GM19467 (cell line): ENCODE results near the gene ZNF541.
"Not testable (repeated sequence)": the region's sequence is repeated elsewhere in the genome, so short reads cannot be mapped to it uniquely, and the experiment has no call there.

Experiments
- ATAC-seq: cut with Tn5 transposase; IDR thresholded peaks from one replicate; pipeline ENCODE4 v1.9.1; 2021; ENCODE audit warnings: mild to moderate bottlenecking, moderate library complexity; ENCODE audit not compliant: unreplicated experiment

The ZNF541 gene

DNA sequence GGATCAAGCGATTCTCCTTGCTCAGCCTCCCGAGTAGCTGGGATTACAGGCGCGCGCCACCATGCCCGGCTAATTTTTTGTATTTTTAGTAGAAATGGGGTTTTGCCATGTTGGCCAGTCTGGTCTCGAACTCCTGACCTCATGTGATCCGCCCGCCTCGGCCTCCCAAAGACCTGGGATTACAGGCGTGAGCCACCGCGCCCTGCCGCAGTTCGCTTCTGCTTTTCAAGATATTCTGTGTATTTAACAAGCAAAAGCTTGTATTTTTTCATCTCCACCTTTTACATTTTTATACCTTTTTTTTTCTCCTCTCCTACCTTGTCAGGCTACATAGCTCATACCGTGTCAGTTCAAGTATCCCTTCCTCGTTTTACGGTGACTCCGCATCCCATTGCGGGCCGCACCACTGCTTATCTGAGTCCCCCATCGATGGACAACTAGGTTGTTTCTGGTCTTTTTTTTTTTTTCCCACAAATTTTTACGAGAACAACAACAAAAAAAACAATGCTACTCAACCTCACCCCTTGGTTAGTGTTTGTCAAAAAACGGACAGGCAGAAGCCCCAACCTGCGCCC, 26.8 kb upstream of the ZNF541 start:
- not testable (repeated sequence) for ATAC-seq

DNA sequence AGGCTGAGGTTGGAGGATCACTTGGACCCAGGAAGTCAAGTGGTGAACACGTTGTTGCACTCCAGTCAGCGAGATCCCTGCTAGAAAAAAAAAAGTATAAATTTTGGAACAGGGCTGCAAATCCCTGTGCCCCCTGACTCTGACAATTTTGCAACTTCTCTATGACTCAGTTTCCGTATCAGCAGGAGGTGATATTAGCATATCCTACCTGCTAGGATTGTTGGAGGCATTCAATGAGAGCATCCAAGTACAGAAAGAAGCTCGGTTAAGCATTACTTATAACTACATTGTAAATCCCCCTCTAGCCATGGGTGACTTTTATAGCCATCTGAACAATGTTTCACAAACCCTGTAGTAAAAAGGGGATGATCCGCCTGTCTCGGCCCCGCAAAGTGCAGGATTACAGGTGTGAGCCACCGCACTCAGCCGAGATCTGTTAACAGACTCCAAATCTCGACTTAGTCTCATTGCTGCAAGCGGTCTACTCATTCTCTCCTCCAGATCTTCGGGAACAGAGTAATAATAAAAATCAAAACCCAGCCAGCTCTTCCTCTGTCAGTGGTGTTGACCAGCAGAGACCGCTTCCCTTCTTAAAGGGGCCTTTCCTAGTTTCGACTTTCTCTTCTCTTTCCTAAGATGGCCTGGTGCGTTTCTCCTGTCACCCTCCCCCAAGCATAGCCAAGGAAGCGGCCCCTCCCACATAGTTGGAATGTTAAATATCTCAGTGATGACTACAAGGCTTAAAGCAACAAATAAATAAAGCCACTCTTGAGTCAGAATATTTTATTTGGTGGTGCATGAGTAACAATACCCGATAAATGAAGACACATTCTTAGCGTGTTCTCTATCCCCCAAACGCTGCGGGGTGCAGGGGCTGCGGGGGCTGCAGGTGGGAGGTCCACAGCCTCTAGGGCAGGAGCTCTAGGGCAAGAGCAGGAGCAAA, 25.7 kb upstream of the ZNF541 start:
- ATAC-seq: no peak

DNA sequence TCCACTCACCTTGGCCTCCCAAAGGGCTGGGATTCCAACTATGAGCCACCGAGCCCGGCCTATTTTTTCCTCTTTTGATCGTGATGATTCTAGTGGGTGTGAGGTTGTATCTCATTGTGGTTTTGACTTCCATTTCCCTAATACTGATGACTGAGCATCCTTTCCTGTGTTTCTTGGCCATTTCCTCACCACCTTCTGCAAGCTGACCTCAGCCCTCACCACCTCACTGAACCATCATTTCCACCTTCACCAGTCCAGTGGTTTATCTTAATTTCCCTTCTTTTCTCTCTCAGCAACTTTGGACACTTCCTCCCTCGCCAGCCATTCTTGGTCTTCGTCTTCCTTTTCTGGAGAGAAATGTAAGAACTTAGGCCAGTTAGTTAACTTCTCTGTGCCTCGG, 23.0 kb upstream of the ZNF541 start:
- no peak for ATAC-seq

DNA sequence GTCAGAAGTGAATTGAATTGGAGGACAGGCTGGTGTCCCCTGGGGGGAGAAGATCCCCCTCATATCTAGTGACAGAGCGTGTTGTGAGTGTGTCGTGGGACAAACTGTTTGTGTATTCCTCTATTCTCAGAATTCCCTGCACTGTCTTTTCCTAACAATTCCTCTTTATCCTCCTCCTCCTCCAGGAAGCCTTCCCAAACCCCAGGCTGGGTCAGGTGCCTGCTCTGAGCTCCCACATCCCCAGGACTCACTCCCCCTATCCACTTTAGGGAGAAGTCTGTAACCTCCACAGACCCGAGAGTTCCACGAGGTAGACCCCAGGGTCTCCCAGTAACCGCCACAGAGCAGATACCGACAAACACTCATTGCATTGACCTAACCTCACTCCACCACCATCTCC, 20.9 kb upstream of the ZNF541 start:
- no peak for ATAC-seq

DNA sequence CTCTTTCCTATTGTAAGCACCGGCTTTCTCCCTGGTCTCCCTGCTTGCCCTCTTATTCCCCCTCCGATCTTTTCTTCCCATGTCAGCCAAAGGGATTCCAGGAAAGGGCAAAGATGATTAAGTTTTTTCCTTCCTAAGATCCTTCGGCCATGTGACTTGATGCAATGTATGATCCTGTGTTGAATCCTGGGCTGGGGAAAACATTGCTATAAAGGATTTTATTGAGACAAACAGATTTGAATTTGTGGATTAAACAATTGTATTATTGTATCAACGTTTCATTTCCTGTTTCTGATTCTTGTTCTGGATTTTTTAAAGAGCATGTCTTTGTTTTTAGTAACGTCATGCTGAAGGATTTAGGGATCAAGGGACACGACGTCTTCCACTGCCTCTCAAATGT, 16.9 kb upstream of the ZNF541 start:
- ATAC-seq: no peak

DNA sequence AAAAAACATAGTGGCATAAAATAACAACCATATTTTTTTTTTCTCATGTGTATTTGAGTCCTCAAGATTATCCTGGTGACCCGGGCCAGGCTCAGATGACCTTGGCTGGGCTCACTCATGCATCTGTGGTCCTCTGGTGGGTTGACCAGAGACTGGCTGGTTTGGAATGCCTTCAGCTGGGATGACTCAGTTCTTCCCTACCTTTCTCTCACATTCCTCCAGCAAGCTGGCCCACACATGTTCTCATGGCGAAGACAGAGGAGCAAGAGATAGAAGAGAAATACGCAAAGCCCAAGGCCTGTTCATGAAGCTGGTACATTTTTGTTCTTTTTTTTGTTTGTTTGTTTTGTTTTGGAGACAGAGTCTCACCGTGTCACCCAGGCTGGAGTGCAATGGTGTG, 14.3 kb upstream of the ZNF541 start:
- ATAC-seq: no peak

DNA sequence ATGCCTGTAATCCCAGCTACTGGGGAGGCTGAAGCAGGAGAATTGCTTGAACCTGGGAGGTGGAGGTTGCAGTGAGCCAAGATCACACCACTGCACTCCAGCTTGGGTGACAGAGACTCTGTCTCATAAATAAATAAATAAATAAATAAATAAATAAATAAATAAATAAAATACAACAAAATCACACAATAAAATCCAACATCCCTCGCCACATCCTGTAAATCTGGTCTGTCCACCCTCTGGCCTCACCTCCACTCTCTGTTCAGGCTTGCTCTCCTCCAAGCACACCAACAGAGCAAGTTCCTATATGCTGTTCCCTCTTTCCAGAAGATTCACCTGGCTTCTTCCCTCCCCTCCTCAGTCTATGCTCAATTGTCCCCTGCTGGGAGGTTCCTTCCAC, 10.2 kb upstream of the ZNF541 start:
- ATAC-seq: not testable (repeated sequence)

DNA sequence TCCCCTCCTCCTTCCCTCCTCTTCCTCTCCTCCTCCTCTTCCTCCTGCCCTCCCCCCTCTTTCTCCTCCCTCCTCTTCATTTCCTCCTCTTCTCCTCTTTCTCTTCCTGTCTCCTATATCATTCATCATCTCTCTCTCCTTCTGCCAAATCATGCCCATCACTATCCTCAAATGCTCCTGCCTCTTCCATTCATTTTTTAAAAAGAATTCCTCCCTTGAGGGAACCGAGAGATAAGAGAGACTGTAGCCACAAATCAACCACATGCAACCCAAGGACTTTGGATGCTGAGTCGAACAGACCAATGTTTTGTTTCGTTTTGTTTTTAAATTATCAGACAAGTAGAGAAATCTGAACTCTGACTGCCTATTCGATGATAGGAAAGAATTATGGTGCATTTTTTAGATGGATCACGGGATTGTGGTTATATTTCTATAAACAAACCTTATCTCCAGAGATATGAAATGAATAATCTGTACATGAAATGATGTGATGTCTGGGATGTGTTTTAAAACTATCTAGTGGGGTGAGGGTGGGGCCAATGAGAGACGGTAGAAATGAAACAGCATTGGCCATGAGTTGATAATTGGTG, 9.5 kb upstream of the ZNF541 start:
- ATAC-seq: no peak

DNA sequence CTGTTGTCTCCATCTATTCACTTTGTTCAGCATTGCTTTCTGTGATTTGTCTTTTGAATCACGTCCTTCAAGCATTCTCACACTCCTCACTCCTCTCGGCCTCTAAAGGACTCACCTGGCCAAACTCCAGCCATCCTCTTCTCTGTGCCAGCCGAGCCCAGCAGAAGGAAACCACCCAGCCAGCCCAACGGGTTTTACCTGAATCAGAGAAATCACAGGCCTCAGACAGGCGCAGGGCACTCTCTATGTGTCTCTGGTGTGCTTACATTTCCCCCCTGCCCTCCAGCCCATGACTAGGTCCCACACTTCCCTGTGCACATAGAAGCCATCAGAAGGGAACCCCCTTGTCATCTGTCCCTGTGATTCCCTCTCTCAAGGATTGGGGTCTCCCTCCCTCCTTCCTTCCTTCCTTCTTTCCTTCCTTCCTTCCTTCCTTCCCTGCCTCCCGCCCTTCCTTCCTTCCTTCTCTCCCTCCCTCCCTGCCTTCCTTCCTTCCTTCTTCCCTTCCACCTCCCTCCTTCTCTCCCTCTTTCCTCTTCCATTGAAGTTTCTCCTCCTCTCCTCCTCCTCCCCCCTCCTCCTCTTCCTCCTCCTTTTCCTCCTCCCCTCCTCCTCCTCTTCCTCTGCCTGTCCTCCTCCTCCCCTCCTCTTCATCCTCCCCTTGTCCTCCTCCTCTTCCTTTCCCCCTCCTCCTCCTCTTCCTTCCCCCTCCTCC, 8.8 kb upstream of the ZNF541 start:
- no peak for ATAC-seq

DNA sequence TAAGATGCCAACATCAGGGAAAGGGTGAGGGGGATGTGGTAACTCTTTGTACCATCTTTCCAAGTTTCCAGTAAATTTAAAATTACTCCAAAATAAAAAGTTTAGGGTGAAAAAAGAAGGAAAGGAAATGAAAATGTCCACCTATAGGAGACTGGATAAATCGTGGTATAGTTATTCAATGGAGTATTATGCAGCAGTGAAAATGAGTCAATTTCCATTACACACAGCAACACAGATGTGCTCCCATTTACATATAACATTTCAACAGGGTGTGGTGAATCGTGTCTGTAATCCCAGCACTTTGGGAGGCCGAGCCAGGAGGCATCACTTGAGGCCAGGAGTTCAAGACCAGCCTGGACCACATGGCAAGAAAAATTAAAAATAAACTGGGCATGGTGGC, 7.4 kb upstream of the ZNF541 start:
- ATAC-seq: no peak

DNA sequence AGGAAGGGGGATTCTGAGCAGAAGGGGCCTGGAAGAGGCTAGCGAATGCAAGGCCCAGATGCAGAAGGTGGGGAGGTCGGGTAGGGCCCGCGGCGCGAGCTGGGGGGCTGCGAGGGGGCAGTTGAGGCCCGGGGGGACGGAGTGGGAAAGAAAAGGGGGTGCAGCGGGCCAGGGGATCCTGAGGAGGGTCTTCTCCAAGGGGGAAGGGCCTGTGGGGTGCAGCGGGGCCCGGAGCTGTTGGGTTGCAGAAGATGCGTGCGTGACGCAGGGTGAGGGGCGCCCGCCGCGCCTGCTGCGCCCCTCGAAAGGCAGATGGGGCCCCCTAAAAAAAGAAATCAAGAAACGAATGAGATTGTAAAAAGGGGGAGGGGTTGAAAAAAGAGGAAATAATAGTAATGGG, 313 bp downstream of the ZNF541 start:
- ATAC-seq: no peak

DNA sequence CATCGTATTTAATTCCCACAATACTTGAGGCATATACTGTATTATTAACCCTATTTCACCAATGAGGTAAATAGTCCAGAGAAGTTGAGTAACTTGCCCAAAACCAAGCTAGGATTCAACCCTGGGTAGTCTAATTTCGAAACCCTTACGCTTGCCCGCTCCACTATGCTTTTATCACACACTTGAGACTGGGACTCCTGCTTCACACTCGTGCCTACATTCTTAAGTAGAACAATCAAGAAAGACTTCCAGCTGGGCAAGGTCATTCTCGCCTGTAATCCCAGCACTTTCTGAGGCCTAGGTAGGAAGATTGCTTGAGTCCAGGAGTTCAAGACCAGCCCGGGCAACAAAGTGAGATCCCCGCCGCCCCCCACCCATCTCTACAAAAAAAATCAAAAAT, 3.6 kb downstream of the ZNF541 start:
- ATAC-seq: no peak

DNA sequence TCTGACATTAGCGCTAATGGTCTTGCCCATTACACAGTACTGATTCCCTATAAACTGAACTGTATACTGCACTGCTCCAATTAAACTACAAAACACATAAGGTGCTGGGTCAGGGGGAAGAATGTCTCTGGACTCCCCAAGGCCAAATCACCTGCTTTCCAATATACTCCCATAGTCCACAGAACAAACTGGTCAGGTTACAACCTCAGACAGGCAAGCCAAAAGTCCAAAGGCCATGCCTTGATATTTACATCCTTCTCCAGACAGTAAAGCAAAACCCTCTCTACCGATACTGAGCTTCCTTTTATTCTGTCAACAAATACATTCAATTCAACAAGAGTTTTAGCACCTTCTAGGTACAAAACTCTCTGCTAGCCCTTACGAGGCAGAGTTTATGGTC, 8.9 kb downstream of the ZNF541 start:
- no peak for ATAC-seq

DNA sequence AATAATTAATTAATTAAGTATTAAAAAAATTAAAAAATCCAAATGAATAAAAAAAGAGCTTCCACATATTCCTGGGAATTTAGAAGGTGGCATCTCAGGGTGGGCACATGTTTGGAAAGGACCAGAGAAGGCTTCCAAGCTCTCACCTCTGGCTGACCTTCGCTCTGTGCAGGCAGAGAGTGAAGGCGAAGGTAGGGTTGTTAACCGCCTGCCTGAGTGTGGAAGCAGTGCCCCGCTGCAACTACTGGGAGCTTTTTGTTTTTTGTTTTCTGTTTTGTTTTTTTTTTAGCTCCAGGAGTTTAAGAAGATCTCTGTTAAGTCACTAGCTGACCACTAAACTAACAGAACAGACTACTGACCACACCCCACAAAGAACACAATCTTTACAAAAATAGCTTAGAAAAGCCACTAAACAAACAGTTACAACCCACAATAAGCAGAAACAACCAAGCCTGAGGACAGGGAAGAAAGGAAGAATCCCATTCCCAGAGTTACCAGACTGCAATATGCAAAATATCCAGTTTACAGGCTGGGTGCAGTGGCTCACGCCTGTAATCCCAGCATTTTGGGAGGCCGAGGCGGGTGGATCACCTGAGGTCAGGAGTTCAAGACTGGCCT, 11.4 kb downstream of the ZNF541 start:
- ATAC-seq: no peak

DNA sequence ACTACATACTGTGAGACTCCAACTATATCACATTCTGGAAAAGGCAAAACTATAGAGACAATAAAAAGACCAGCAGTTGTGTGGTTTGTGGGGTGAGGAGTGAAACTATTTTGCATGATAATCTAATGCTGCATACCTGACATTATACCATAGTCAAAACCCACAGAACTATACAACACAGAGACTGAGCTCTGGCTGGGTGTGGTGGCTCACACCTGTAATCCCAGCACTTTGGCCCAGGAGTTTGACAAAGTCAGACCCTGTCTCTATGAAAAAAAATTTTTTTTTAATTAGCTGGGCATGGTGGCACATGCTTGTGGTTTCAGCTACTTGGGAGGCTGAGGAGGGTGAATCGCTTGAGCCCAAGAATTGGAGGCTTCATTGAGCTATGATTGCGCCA, 11.9 kb downstream of the ZNF541 start:
- no peak for ATAC-seq

DNA sequence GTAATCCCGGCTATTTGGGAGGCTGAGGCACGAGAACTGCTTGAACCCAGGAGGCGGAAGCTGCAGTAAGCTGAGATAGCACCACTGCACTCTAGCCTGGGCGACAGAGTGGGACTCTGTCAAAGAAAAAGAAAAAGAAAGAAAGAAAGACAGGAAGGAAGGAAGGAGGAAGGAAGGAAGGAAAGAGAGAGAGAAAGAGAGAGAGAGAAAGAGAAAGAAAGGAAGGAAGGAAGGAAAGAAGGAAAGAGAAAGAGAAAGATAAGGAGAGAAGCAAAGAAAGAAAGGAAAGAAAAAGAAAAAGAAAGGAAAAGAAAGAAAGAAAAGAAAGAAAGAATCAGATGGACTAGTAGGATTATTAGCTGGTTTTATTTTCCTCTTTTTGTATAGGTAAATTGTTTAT, 22.8 kb downstream of the ZNF541 start:
- no peak for ATAC-seq

DNA sequence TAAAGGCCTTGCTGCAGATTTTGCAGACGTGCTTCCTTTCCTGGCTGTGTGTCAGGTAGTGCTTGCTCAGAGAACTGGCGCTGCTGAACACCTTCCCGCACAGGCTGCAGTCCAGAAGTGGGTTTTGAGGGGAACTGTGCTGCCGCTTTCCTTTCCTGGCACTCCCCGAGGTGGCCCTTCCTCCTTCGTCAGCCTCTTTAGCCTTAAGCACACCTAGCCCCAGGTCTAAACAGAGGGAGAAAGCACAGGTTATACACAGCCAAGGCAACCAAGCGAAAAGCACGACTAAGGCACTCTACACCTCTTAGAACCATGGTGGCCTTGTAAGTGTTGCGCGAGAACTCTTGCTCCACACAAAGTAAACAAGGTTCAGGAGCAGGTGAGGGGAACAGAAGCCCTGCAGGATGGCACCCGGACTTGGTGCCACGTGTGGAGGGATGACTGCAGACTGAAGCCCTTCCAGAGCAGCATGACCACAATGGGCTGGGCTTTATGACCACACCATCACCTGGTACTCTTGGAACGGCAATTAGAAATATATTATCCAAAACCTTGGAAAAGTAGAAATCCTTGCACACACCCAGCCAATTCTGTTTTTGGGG, 23.6 kb downstream of the ZNF541 start:
- ATAC-seq: no peak

DNA sequence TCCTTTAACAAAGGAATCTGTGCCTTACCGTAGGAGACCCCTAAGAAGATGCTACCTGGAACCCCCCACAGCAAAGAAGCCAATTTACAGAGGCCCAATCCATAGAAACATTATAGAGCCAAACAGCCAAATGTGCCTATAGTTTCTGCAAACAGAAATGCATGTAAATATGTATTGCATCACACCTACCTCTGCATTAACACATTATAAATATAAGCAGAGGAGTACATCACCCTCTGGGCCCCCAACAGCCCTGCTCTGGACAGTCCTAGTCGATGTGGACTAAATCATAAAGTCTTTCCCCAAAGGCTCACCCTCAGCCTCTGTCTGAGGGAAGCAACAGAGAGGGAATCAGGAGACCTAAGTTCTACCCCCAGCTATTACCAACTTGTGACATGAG, 25.7 kb downstream of the ZNF541 start:
- no peak for ATAC-seq

DNA sequence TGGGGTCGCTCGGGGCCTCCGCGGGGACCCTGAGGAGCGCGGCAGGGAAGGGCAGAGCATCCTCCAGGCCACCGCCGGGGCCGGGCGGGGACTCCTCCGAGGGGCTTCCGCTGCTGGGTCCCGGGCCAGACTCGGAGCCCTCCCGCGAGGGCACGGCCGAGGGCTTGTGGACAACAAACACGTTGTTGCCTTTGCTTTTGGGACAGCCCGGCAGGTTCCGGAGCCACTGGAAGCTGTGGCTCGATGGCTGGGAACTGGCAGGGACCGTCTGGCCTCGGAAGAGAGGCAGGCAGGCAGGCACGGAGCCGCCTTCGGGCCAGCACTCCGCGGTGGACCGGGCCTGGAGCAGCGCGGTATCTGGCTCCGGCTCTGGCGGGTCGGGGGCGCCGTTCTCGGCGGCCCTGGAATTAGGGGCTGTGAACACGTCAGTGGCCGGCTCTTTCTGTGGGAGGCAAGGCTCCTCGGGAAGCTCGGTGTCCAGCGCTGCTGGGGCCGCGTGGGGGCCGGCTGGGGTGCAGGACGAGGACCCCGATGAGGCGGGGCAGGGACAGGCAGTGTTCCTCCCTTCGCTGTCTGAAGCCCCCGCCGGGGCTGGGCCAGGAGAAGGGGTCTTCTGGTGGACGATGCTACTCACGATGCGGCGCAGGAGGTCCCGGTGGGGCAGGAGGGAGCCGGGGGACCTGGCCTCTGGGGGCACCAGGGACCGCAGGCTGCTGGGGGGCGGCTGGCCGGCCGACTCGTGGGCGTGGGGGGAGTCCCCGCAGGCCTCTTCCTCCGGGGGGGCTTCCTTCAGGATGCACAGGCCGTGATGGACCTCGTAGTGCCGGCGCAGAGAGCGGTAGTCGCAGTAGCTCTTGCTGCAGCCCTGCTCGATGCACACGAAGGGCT, 27.6 kb downstream of the ZNF541 start:
- ATAC-seq: no peak

DNA sequence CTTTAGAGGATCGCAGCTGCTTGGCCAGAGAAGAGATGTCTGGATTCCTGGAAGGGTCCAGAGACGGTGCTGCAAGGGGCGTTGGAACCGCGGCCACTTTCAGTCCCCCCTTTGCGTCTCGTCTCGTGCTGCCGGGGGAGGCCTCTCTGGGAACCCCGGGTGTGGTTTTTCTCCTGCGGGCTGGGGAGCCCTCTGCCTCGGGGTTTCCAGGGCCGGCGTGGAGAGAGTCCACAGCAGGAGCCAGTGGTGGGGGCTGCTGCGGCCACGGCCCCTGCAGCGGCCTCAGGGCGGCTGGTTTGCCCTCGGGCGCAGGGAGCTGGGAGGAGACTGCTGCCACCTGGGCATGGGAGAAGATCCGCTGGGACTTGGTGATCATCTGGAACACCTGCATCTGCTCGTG, 28.5 kb downstream of the ZNF541 start:
- ATAC-seq: no peak
